NCI-H1092 treated with DMSO at 0.1 percent for 48 hours (cell line): Measurements from ENCODE around the gene NBEA.
"Not testable (repeated sequence)": the region's sequence is repeated elsewhere in the genome, so short reads cannot be mapped to it uniquely, and the experiment has no call there.

Experiments used
- DNase-seq: peaks from one replicate; lab custom pipeline; 2025; lab: John Stamatoyannopoulos, UW

NBEA gene

DNA sequence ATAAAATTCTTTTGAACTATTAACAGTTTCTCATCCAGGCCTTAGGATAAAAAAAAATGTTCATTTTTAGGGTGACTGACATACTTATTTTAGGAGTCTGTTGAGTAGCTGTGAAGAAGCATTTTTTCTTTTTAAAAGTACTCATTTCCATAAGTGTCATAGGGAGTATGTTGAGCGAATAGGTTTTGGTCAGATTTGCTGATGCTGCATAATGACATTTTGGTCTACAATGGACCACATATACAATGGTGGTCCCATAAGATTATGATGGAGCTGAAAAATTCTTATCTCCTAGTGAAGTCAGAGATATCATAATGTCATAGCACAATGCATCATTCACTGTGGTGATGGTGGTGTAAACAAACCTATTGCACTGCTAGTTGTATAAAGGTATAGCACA is 17.4 kb downstream of the NBEA start:
- no peak for DNase-seq

DNA sequence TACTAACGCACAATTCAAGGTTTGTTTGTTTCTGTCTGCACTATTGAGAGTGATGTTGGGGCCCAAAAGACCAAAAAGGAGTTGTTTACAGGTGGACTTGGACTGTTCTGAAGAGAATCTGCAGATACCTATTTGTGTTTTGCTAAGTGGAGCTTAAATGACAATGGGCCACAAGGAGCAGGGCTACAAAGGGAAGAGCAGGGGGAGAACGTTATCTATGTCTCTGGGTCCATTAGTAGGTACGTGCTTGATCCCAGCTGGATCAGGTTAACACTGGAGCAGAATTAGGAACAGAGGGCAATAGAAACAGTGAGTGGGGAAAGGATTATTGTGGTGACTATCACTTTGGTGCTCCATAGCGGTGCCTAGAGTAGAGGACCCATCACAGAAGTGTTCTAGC is 22.5 kb downstream of the NBEA start:
- DNase-seq = no peak

DNA sequence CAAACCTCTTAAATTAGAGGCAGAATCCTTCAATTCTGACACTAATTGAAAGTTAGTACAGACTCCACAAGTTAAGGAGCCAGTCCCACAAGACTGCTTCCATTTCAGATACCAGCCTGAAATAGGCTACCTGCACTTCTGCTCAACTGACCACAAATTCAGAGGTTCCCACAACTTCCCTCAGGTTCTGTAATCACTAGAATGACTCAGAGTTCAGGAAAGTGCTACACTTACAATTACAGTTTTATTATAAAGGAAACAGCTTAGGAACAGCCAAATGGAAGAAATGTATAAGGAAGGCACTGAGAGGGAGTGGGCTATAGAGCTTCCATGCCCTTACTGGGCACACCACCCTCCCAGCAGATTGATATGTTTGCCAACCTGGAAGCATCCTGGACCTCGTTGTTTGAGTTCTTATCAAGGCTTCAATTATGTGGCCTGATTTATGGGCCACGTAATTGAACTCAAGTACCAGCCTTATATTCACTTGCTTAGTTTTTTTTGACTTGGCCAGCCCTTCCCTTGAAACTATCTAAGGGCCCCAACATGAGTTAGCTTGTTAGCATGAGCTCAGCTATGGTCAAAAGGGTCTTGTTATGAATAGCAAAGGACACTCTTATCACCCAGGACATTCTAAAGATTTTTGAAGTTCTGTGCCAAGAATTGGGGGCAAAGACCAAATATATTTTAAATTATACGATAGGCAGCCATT is 25.9 kb downstream of the NBEA start:
- DNase-seq = peak; percentile 47

DNA sequence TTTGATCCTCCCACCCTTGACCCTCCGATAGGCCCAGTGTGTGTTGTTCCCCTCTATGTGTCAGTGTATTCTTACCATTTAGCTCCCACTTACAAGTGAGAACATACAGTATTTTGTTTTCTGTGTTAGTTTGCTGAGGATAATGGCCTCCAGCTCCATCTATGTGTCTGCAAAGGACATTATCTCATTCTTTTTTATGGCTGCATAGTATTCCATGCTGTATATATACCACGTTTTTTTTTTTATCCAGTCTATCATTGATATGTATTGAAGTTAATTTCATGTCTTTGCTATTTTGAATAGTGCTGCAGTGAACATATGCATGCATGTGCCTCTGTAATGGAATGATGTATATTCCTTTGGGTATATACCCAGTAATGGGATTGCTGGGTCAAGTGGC is 27.5 kb downstream of the NBEA start:
- DNase-seq = not testable (repeated sequence)

DNA sequence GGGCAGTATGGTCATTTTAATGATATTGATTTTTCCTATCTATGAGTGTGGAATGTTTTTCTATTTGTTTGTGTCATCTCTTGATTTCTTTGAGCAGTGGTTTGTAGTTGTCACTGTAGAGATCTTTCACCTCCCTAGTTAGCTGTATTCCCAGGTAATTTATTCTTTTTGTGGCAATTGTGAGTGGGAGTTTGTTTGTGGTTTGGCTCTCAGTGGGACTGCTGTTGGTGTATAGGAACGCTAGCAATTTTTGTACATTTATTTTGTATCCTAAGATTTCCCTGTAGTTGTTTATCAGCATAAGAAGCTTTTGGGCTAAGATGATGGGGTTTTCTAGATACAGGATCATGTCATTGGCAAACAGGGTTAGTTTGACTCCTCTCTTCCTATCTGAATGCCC is 28.9 kb downstream of the NBEA start:
- DNase-seq = no peak

DNA sequence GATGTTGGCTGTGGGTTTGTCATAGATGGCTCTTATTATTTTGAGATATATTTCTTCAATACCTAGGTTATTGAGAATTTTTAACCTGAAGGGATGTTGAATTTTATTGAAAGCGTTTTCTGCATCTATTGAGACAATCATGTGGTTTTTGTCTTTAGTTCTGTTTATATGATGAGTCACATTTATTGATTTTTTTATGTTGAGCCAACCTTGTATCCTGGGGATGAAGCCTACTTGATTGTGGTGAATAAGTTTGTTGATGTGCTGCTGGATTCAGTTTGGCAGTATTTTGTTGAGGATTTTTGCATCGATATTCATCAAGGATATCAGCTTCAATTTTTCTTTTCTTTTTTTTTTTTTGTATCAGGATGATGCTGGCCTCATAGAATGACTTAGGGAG is 29.4 kb downstream of the NBEA start:
- DNase-seq = no peak

DNA sequence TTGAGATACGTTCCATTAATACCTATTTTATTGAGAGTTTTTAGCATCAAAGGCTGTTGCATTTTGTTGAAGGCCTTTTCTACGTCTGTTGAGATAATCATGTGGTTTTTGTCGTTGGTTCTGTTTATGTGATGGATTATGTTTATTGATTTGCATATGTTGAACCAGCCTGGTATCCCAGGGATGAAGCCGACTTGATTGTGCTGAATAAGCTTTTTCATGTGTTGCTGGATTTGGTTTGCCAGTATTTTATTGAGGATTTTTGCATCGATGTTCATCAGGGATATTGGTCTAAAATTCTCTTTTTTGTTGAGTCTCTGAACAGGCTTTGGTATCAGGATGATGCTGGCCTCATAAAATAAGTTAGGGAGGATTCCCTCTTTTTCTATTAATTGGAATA is 43.1 kb downstream of the NBEA start:
- DNase-seq = not testable (repeated sequence)

DNA sequence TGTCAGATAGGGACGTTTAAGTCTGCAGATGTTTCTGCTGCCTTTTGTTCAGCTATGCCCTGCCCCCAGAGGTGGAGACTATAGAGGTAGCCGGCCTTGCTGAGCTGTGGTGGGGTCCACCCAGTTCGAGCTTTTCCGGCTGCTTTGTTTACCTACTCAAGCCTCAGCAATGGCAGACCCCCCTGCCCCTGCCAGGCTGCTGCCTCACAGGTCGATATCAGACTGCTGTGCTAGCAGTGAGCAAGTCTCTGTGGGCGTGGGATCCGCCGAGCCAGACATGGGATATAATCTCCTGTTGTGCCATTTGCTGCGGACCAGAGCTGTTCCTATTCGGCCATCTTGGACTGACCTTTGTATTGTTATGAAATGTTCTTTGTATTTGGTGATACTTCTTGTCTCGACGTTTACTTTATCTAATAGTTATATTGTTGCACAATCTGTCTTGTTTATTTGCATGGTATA is 46.3 kb downstream of the NBEA start:
- no peak for DNase-seq

DNA sequence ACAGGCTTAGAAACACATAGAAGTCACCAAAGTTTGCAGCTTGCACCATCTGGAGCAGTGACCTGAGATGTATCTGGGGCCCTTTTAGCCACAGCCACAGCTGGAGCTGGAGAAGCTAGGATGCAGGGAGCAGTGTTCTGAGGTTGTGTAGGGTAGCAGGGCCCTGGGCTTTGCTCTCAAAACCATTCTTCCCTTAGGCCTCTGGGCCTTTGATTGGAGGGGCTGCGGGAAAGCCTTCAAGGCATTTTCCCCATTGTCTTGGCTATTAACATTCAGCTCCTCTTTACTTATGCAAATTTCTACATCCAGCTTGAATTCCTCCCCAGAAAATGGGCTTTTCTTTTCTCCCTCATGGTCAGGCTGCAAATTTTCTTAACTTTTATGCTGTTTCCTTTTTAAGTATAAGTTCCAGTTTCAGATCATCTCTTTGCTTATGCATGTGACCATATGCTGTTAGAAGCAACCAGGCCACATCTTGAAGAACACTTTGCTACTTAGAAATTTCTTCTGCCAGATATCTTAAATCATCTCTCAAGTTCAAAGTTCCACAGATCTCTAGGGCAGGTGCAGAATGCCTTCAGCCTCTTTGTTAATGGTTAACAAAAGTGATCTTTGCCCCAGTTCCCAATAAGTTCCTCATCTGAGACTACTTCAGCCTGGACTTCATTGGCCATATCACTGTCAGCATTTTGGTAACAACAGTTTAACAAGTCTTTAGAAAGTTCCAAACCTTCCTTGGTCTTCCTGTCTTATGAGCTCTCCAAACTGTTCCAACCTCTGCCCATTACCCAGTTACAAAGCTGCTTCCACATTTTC is 48.5 kb downstream of the NBEA start:
- DNase-seq = no peak

DNA sequence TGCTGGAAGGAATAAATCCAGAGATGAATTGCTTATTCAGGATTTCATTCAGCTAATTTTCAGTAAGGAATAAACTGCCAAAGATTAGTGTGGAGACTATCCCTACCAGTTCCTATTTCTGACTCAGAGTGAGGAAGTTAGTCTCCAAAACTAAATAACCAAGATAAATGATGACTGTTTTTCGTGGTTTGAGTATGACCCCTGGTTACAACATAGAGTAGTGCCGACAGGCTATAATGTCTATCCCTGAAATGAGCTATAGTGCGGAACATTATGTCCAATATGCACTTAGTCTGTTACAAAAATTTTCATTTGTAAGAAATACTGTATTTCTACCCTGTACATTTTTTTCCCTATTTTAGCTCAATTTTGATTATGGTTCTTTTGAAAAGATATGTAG is 51.4 kb downstream of the NBEA start:
- DNase-seq = no peak

DNA sequence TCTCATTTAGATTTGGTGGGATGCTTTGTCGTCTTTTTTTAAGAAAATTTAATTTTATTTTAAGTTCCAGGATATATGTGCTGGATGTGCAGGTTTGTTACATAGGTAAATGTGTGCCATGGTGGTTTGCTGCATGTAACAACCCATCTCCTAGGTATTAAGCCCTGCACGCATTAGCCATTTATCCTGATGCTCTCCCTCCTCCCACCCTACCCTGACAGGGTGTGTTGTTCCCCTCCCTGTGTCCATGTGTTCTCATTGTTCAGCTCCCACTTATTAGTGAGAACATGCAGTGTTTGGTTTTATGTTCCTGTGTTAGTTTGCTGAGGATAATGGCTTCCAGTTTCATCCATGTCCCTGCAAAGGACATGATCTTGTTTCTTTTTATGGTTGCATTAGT is 61.7 kb downstream of the NBEA start:
- not testable (repeated sequence) for DNase-seq

DNA sequence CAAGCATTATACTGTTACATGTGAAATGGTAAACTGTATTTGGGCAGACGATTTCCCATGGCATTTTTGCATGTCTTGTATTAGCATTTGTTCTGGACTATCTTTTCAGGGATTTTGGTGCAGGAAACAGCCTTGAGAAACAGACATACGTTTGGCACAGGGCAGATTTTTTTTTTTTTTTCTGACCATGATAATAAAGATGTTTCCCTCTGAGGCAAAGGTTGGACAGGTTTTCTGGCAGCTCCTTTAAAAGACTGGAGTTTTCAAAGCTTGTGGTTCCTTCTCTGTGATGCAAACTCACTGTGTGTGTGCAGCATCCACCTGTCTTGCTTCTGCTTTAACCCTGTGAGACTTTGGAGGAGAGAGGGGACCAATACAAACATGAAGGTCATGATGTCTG is 63.0 kb downstream of the NBEA start:
- DNase-seq = no peak

DNA sequence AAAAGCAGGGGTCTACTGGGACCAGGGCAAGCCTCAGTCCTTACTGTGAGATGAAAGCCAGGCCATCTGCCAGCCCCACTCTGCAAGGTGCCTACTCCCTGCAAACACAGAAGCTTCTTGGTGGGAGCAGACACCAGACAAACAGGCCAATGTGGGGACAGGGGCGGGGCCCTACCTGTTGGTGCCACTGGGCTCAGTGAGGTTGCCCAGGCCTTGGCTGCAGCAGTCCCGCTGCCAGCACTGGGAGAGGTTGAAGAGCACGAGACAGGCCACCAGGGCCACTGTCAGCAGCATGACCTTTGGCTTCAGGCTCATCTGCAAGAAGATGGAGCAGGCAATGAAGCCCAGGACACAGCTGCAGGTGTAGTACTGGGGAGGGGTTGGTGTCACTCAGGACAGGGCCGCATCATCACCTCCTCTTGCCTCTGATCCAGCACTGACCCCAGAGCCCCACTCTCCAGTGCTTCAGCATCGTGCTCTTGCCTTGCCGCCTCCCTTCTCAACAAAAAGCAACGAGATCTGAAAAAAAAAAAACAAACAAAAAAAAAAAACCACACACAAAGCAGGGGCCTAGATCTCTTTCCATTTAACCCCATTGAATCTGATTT is 72.6 kb downstream of the NBEA start:
- no peak for DNase-seq

DNA sequence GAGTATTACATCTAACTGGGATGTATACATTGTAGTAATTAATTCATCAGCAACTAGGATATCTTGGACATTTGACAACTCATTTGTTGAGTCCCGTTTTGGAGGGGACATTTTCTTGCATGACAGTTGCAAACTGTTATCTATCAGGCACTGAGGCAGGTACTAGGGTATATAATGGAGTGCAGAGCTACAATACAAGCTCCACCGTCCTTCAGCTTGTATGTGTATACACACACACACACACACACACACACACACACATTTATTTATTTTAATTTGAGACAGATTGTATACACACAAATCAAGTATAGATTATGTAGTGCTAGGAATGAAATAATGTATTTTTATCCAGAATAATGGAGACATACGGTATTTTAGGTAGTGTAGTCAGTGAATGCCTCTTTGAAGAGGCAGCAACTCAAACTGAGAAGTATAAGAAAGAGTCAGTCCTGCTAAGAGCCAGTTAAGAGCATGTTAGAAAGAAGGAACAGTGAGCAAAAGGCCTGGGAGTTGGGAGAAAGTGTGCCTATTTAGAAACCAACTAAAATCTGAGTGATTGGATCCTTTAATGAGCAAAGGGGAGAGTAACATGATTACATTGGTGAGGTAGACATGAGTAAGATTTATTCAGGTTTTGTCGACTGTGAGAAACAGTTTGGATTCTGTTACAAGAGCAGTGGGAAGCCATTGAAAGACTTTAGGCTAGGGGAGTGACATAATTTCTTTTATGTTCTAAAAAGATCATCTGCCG is 74.5 kb downstream of the NBEA start:
- DNase-seq = no peak

DNA sequence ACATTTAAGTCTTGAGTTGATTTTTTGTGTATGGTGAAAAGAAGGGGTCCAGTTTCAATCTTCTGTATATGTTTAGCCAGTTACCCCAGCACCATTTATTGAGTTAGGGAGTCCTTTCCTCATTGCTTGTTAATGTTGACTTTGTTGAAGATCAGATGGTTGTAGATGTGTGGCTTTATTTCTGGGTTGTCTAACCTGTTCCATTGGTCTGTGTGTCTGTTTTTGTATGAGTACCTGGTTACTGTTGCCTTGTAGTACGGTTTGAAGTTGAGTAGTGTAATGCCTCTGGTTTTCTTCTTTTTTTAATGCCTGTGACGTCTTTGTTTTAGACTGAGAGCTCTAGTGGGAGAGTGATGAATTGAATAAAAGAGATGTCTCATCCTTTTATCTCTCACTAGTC is 83.2 kb downstream of the NBEA start:
- no peak for DNase-seq

DNA sequence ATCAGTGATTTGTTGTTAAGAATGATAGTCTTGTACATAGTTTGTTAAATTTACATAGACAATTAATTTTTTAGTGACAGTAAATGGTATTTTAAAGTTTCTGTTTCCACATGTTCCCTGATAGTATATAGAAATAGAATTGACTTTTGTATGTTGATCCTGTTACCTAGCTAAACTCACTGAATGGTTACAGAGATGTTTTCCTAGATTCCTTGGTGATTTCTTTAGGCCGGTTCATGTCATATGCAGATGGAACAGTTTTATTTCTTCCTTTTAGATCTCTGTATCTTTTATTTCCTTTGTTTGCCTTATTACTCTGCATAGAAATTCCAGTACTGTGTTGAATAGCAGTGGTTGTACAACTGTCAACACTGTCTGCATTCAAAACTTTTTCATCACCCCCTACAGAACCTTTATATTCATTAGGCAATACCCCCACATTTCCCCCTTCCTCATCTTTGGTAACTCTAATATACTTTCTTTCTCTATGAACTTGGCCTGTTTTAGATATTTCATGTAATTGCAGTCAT is 86.3 kb downstream of the NBEA start:
- no peak for DNase-seq

DNA sequence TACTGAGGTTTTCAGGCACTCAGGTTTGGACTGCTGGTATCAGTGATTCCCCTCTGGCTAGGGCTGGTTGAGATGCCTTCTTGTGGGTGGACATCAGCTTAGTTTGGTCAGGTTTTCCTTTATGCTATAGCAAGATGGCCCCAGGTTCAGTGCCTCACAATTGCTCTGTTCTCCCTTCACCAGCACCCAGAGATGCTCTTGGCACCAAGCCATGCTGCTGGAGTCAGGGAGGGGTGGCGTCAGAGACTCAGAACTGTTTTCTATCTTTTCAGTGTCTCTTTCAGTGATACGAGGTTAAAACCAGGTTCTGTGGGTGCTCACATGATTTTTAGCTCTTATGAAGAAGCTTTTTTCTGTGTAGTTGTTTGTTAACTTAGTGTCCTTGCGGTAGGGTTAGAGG is 96.9 kb downstream of the NBEA start:
- DNase-seq = no peak

DNA sequence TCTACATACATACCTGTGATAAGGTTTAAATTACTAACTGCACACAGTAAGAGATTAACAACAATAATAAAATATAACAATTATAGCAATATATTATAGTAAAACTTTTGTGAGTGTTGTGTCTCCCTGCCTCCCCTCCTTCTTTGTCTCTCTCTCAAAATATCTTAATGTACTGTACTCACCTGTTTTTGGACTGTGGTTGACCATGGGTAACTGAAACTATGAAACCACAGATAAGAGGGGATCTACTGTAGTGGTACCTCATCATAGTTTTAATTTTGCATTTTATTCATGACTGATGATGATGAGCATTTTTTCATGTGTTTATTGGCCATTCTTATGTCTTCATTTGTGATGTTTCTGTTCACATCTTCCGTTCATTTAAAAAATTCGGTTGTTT is 104.5 kb downstream of the NBEA start:
- no peak for DNase-seq

DNA sequence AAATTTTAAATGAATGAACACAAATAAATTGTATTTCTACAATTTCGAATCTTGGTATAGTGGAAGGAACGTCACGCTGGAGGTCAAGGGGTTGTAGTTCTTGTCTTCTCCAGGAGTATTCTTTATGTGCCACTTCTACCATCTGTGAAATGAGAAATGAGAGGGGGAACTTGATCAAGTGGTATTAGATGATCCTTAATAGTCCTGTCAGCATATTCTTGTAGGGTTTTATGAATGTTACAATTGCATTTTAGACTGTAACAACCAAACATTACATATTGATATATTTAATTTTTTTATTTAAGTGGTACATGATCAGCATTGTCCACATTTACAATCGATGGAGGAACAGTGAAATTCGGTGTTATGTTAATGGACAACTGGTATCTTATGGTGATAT is 113.6 kb downstream of the NBEA start:
- no peak for DNase-seq

DNA sequence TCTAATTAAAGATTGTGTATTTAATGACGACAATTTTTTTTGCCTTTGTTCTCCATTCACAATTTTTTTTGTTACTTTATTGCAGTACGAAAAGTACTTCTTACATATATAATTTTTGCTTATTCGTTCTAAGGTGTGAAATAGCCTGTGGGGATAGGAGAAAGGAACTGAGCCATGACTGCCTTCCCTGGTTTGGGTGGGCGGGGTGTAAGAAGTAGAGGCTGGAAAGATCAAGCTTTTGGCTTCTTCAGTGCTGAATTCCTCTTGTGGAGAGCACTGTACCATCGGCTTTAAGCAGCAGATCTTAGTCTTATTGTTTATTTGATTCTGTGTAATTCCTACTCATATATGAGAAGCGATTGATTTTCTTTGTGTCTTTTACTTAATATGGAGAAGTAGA is 115.8 kb downstream of the NBEA start:
- no peak for DNase-seq

DNA sequence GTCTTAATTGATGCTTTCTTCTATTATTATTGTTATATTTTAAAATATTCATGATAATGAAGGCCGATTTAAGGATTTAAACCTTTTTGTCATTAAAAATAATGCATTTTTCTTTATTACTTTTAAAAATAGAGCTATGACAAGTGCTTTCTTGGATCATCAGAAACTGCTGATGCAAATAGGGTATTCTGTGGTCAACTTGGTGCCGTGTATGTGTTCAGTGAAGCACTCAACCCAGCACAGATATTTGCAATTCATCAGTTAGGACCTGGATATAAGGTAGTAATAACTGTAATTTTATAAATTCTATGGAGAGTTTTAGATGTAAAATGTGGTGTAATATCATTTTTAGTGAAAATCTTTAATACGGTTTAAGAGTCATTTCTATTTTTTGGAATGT is 116.5 kb downstream of the NBEA start:
- DNase-seq = not testable (repeated sequence)

DNA sequence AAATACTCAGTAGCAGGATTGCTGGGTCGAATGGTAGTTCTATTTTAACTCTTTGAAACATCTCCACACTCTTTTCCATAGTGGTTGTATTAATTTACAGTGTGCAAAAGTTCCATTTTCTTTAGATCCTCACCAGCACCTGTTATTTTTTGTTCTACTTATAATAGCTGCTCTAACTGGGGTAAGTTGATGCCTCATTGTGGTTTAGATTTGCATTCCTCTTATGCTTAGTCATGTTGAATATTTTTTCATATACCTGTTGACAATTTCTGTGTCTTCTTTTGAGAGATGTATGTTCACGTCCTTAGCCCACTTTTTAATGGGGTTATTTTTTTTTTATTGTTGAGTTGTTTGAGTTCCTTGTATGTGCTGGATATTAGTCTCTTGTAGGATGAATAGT is 144.6 kb downstream of the NBEA start:
- no peak for DNase-seq
